M059J (cell line): ENCODE results near the gene SLFN12. TPM values are rescaled to one million over a fixed set of nuclear protein-coding genes. Genes with fewer than 3 reads are reported as not detected.
A peak's percentile ranks its signal among the peaks of the same experiment; 100 is the strongest.
"Not testable (repeated sequence)": the region's sequence is repeated elsewhere in the genome, so short reads cannot be mapped to it uniquely, and the experiment has no call there.

ENCODE experiments used
- DNase-seq: peaks from one replicate; pipeline ENCODE4 v3.0.0-alpha.2; 2012; ENCODE audit warnings: low read depth
- total RNA-seq: library from RNA; depleted of rRNA; stranded (reverse); fragments of >200 nt; shearing (Covaris generic); gene quantifications from 2 replicates; pipeline ENCODE4 v1.2.3, GENCODE V29; 2014

The SLFN12 gene
- total RNA-seq, 1 experiment from 2014 or later, result 39.6 TPM

GRCh38 chr17:35414247-35414646, 18.1 kb downstream of the SLFN12 start:
- no peak for DNase-seq

GRCh38 chr17:35407531-35407930, 24.8 kb downstream of the SLFN12 start:
- no peak for DNase-seq

GRCh38 chr17:35406568-35406967, 25.7 kb downstream of the SLFN12 start:
- no peak for DNase-seq

GRCh38 chr17:35404360-35404759, 27.9 kb downstream of the SLFN12 start:
- no peak for DNase-seq

- DNase-seq, result not testable (repeated sequence)
Measured at GRCh38 chr17:35393783-35394182, 38.5 kb downstream of the SLFN12 start.

GRCh38 chr17:35390663-35391062, 41.6 kb downstream of the SLFN12 start:
- no peak for DNase-seq

GRCh38 chr17:35390156-35390555, 42.1 kb downstream of the SLFN12 start:
- no peak for DNase-seq

- no peak for DNase-seq
Measured at GRCh38 chr17:35387496-35387895, 44.8 kb downstream of the SLFN12 start.

GRCh38 chr17:35377706-35378105, 54.6 kb downstream of the SLFN12 start:
- DNase-seq, result no peak

- DNase-seq, result no peak
Measured at GRCh38 chr17:35377068-35377467, 55.2 kb downstream of the SLFN12 start.

- DNase-seq, result peak; percentile 42
Measured at GRCh38 chr17:35376245-35376644, 56.1 kb downstream of the SLFN12 start.

GRCh38 chr17:35374766-35375344, 57.4 kb downstream of the SLFN12 start:
- DNase-seq, result no peak

- peak; percentile 66 for DNase-seq
Measured at GRCh38 chr17:35373984-35374765, 58.1 kb downstream of the SLFN12 start.

- peak; percentile 93 for DNase-seq
Measured at GRCh38 chr17:35373534-35373983, 58.7 kb downstream of the SLFN12 start, which contains the start of gene SLFN11. Gene SLFN11, minus strand, starts transcription at chr17:35373621. Its CDS starts 9,814 bp downstream, at chr17:35363807.

GRCh38 chr17:35372846-35373533, 59.3 kb downstream of the SLFN12 start:
- DNase-seq, result peak; percentile 19

GRCh38 chr17:35371934-35372333, 60.4 kb downstream of the SLFN12 start:
- DNase-seq, result no peak

- no peak for DNase-seq
Measured at GRCh38 chr17:35368081-35368830, 64.0 kb downstream of the SLFN12 start.

- DNase-seq, result no peak
Measured at GRCh38 chr17:35361027-35361426, 71.3 kb downstream of the SLFN12 start.
